Loucy (cell line): Measurements from ENCODE around the gene GPATCH2L.

Experiments used
- H2AFZ ChIP-seq: fragments of 200-600 bp; sonication (generic); 2 replicates; pipeline ENCODE4 v1.6.0; 2016; ENCODE audit warnings: antibody characterized with exemption, mild to moderate bottlenecking, low read length, moderate library complexity
- H3F3A ChIP-seq: fragments of 200-600 bp; 2 replicates; pipeline ENCODE4 v1.6.0; 2016; ENCODE audit warnings: antibody characterized with exemption, low read depth, mild to moderate bottlenecking
- H3K27me3 ChIP-seq: fragments of 200-600 bp; sonication (generic); 2 replicates; pipeline ENCODE4 v1.6.1; 2014; ENCODE audit warnings: low read length, mild to moderate bottlenecking; ENCODE audit not compliant: insufficient read depth, poor library complexity, severe bottlenecking
- H3K36me3 ChIP-seq: fragments of 200-600 bp; sonication (generic); 2 replicates; pipeline ENCODE4 v1.6.1; 2016; ENCODE audit warnings: low read length; ENCODE audit not compliant: insufficient read depth
- H3K4me1 ChIP-seq: fragments of 200-600 bp; sonication (generic); 2 replicates; pipeline ENCODE4 v1.5.1; 2014; ENCODE audit warnings: low read length, mild to moderate bottlenecking; ENCODE audit not compliant: insufficient read depth, poor library complexity, severe bottlenecking
- H3K4me2 ChIP-seq: fragments of 200-600 bp; sonication (generic); 2 replicates; pipeline ENCODE4 v1.6.0; 2014; ENCODE audit warnings: antibody characterized with exemption, low read length, low read depth, mild to moderate bottlenecking; ENCODE audit not compliant: poor library complexity, severe bottlenecking
- H3K4me3 ChIP-seq: fragments of 200-600 bp; sonication (generic); 2 replicates; pipeline ENCODE4 v1.5.1; 2014; ENCODE audit warnings: low read length, mild to moderate bottlenecking, mixed read lengths; ENCODE audit not compliant: poor library complexity, severe bottlenecking
- H3K79me2 ChIP-seq: fragments of 200-600 bp; sonication (generic); 2 replicates; pipeline ENCODE4 v1.6.1; 2014; ENCODE audit warnings: low read length; ENCODE audit not compliant: insufficient read depth
- H3K9ac ChIP-seq: fragments of 200-600 bp; sonication (generic); 2 replicates; pipeline ENCODE4 v1.6.0; 2014; ENCODE audit warnings: mild to moderate bottlenecking, low read depth, low read length, moderate library complexity; ENCODE audit not compliant: poor library complexity, severe bottlenecking
- H3K9me2 ChIP-seq: fragments of 200-600 bp; sonication (generic); replicated peaks from 2 replicates; pipeline ENCODE4 v1.6.1; 2016; ENCODE audit warnings: low read depth, low read length, mixed read lengths
- H3K9me3 ChIP-seq: fragments of 200-600 bp; sonication (generic); 2 replicates; pipeline ENCODE4 v1.6.1; 2014; ENCODE audit warnings: mild to moderate bottlenecking, antibody characterized with exemption, low read length, low read depth; ENCODE audit not compliant: insufficient read depth
- H4K20me1 ChIP-seq: fragments of 200-600 bp; sonication (generic); 2 replicates; pipeline ENCODE4 v1.6.0; 2014; ENCODE audit warnings: antibody characterized with exemption, low read length, mild to moderate bottlenecking; ENCODE audit not compliant: insufficient read depth, poor library complexity, severe bottlenecking
- EZH2phosphoT487 ChIP-seq: fragments of 200-600 bp; IDR thresholded peaks from 2 replicates; pipeline ENCODE4 v1.6.1; 2018; ENCODE audit warnings: antibody characterized with exemption, mild to moderate bottlenecking, moderate library complexity, borderline replicate concordance
- TF ChIP-seq, protein P1 (sequence below): fragments of 200-600 bp; sonication (generic); conservative IDR thresholded peaks from 2 replicates; pipeline ENCODE4 v1.5.1; 2014; ENCODE audit warnings: mild to moderate bottlenecking, antibody characterized with exemption, low read length

The GPATCH2L gene

DNA sequence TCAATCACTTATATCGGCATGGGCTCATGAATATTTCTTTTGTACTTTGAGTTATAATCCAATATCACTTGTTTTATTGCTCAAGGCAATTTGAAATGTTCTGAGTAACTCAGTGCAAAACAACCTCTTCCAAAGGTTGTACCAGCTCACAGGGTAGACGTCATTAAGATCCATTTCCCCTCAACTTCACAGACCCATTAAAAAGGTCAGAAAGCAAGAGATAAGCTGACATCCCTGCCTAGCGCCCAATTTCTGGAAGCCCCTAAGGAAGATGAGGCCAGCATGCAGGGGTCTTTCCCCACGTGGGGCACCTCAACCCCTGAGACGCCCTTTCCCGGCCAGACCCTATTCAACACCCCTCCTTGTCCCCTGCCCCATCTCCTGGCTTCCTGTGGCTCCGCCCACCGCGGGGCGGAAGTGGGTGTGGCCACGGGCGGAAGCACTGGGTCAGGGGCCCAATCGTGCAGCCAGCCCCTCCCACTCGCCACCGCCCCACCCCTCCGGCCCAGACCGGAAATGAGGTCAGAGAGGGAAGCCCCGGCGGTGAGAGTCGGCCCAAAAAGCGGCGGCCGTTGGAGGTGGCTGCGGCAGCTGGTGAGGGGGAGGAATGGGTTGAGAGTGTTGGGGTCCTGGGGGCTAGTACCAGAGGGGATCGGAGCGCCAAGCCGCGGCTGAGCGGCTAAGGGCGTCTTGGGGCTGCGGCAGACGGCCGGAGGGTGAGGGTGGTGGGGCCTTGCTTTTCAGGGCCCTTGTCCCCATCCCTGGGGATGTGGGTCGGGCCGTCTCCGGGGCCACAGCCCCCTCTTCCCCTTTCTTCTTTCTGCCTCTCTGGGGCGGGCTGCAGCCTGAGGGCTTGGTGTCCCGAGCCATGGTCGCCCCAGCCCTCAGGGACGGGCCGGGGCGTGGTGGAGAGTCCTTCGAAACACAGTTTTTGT lies at the start of gene GPATCH2L:
TSS of gene GPATCH2L (plus strand) at position 525 of the 935 bp plus-strand sequence. CDS start 2,442 bp downstream, outside the sequence.
- Histone ChIP-seq H2AFZ (peak within 1 kb of the TSS; percentile 80), H3K9ac (peak within 1 kb of the TSS; percentile 97), H3K4me1 (peaks cover 46% of the 10 kb centered on the region), H3F3A (no peaks in the 10 kb centered on the region), H3K4me2 (peak within 1 kb of the TSS; percentile 93), H3K36me3 (peaks cover 8% of the 10 kb centered on the region; the same call in 1 of the 2 replicates), H3K4me3 (peak within 1 kb of the TSS; percentile 93), H3K27me3 (peaks cover 40% of the 10 kb centered on the region), H3K79me2 (peaks cover 48% of the 10 kb centered on the region), H4K20me1 (peaks cover 45% of the 10 kb centered on the region), H3K9me2 (no peaks in the 10 kb centered on the region), H3K9me3 (no peaks in the 10 kb centered on the region)
- TF ChIP-seq, protein P1, sequence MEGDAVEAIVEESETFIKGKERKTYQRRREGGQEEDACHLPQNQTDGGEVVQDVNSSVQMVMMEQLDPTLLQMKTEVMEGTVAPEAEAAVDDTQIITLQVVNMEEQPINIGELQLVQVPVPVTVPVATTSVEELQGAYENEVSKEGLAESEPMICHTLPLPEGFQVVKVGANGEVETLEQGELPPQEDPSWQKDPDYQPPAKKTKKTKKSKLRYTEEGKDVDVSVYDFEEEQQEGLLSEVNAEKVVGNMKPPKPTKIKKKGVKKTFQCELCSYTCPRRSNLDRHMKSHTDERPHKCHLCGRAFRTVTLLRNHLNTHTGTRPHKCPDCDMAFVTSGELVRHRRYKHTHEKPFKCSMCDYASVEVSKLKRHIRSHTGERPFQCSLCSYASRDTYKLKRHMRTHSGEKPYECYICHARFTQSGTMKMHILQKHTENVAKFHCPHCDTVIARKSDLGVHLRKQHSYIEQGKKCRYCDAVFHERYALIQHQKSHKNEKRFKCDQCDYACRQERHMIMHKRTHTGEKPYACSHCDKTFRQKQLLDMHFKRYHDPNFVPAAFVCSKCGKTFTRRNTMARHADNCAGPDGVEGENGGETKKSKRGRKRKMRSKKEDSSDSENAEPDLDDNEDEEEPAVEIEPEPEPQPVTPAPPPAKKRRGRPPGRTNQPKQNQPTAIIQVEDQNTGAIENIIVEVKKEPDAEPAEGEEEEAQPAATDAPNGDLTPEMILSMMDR, result no peak
- TF ChIP-seq EZH2phosphoT487, result no peak

DNA sequence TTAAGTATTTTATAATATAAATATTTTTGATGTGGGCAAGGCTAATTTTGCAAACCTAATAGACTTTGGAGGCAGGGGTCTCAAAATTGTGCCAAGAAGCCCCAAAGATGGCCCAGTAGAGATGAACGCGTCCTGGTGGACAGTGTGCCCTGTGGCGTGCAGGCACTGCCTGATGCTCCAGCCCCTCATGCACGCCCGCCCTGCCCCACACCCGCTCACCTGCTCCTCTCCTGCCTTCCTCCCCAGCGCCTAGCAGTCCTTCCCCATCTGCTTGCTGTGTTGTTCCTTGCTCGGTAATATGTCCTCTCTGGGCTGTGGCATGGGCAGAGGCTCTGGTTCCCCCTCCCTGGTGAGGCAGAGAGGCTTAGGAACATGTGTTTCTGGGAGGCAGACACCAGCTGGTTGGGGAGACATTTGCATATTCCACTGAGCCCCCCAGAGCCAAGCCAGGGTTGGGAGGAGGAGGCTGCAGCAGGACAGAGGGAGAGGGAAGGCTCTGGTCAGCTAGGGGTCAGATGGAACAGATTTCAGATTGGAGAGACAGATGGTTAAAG lies 46.8 kb upstream of the GPATCH2L start:
- Histone ChIP-seq H4K20me1 (no peaks in the 10 kb centered on the region), H3K4me3 (no peak overlapping the region), H2AFZ (no peak overlapping the region), H3K9ac (no peak overlapping the region), H3K4me2 (no peak overlapping the region), H3K27me3 (no peaks in the 10 kb centered on the region), H3K79me2 (no peaks in the 10 kb centered on the region), H3K36me3 (no peaks in the 10 kb centered on the region), H3K4me1 (no peaks in the 10 kb centered on the region), H3F3A (no peaks in the 10 kb centered on the region), H3K9me2 (no peaks in the 10 kb centered on the region), H3K9me3 (no peaks in the 10 kb centered on the region)
- TF ChIP-seq, protein P1, result no peak
- no peak for TF ChIP-seq EZH2phosphoT487

DNA sequence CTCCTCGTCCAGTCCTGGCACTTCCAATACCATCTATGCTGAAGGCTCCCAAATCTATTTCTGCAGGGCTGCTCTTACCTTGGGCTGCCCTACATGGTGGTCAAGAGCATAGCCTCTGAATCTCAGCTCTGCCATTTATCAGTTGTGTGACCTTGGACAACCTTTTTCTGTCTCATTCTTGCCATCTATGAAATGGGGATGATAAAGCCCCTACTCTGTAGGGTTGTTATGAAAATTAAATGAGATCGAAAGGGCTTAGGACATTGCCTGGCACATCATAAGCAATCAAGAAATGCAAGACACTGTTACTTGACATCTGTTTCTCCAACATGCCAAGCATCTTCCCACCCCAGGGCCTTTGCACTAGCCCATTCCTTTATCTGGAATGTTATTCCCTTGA lies 45.5 kb upstream of the GPATCH2L start:
- Histone ChIP-seq H3K4me1 (no peaks in the 10 kb centered on the region), H3K4me3 (no peak overlapping the region), H3K27me3 (no peaks in the 10 kb centered on the region), H3F3A (no peaks in the 10 kb centered on the region), H3K9ac (no peak overlapping the region), H3K9me2 (no peaks in the 10 kb centered on the region), H3K9me3 (no peaks in the 10 kb centered on the region), H3K36me3 (no peaks in the 10 kb centered on the region), H3K4me2 (no peak overlapping the region), H2AFZ (no peak overlapping the region), H3K79me2 (no peaks in the 10 kb centered on the region), H4K20me1 (no peaks in the 10 kb centered on the region)
- TF ChIP-seq, protein P1, result no peak
- TF ChIP-seq EZH2phosphoT487, result no peak
